ENCODE data around the gene TMEM154.

TMEM154 gene, protein sequence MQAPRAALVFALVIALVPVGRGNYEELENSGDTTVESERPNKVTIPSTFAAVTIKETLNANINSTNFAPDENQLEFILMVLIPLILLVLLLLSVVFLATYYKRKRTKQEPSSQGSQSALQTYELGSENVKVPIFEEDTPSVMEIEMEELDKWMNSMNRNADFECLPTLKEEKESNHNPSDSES

DNA sequence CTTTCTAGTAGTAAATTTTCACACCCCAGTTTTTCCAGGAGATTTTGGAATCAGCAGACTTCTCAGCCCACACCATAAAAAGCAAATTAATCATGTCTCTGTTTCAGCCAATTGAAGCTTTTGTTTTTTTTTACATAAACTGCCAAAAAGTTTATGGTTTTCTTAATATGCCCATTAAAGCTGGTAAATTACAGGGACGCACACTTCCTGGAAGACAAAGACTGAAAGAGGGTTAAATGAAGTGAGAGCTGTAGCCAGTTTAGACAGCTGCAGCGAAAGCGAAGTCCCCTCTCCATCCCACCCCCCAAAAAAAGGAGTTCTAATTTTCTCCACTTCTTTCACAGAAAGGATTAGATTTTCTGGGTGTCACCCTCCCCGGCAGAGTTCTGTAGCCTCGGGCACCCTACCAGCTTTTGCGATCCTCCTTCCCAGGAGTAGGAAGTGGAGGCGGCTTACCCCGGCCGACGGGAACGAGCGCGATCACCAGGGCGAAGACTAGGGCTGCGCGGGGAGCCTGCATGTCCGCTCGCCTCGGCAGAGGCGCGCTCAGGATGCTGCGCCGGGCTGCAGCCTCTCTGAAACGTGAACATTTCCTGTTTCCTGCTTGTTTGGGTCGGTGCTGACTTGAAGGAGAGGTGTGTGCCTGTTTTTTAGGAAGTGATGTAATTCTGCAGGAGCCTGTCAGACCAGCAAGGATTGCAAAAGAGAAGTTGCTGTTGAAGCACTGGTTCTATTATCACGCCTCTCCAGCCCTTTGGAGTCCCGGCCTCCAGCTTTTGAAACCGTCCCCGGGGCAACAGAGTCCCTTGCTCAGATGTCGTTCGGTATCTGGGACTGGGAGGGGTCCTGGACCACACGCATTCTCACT lies at the start of gene TMEM154:
TMEM154 (minus strand) TSS at position 584 of the 868 bp plus-strand sequence; CDS start at position 520, 64 bp downstream.
- DNase-seq = peak; percentile 55 to 57

DNA sequence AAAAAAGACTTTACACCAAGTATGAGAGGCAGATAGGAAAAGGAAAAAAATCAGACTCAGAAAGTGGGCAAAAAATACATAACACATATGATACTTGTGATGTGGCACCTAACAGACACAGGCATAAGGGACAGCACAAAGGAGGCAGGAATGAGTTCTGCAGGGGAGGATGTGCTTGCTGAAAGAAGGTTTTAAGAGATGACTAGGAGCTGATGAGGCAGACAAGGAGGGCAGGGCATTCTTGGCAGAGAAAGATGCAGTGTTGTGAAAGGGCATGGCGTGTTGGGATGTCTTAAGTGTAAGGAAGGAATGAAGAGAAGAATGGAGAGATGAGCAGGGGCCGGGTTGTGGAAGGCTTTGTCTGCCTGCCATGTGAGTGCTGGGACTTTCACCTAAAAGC lies 49.7 kb upstream of the TMEM154 start:
- no peak for DNase-seq

GRCh38 chr4:152728343-152728742 lies 48.5 kb upstream of the TMEM154 start:
- DNase-seq = no peak

GRCh38 chr4:152727784-152728183 lies 48.0 kb upstream of the TMEM154 start:
- no peak for DNase-seq

- no peak for DNase-seq
Observed at GRCh38 chr4:152724494-152724893, 44.7 kb upstream of the TMEM154 start.

GRCh38 chr4:152723236-152723635 lies 43.4 kb upstream of the TMEM154 start:
- no peak for DNase-seq

GRCh38 chr4:152719801-152720556 lies 40.2 kb upstream of the TMEM154 start:
- no peak for DNase-seq

DNA sequence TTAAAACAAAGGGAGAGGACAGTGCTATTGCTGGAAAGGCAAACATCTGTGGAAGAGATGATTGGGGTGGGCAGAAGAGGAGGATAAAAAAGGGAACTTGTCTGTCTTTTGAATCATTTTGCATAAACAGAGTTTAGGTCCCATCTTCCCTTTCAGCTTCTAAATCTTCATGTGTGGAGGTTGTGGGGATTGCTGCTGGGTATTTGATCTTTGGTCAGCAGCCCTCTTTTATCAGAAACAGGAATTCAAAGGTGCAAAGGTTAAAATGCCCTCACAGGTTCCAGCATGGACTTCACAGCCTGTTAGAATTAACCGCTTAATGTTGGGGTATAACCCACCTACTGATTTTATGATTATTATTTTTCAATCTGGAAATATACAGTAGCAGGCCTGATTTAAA lies 39.5 kb upstream of the TMEM154 start:
- no peak for DNase-seq

DNA sequence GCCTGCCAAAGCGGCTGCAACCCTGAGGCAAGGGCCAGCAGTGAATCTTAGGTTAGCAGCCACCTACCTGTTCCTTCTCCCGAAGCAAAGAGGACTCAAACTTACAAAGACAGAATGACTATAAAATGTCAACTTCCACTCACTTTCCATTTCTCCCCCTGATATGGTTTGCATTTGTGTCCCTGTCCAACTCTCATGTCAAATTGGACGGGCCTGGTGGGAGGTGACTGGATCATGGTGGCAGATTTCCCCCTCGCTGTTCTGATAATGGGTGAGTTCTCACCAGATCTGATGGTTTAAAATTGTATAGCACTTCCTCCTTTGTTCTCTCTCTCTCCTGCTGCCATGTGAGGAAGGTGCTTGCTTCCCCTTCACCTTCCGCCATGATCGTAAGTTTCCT lies 35.3 kb upstream of the TMEM154 start:
- DNase-seq = no peak

GRCh38 chr4:152713951-152714705 lies 34.3 kb upstream of the TMEM154 start:
- no peak for DNase-seq

DNA sequence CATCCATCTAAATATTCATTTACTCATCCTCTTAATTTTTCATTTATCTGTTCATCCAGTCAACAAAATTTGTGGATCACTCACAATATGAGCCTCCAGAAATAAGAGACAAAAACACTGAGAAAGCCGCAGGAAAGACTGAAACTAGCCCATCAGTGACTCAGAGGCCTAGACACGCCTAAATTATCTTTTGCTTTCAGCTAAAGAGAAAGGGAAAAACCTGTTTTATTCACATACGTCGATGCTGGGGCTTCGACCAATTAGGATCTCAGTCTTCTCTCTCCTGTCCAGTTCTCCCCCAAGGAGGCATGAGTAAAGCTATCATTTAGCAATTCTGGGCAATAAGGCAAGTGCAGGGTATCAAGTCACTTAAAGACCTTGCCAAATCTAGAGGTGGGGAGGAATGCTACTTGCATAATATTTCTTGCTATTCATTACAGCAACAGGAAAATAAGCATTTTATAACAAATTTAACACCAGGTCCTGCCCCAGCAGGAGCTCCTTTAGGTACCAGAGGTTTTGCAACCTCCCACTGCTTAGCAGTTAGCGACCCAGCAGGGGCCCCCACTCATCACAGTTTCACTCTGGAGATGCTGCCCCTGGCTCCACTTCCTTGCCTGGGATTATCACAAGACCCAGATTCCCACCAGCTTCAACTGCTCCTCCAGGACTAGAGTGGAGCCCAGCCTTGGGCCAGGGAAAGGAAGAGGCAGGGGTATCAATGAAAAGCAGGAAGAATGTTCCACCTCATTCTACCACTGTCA lies 30.1 kb upstream of the TMEM154 start:
- no peak for DNase-seq

- no peak for DNase-seq
Observed at GRCh38 chr4:152708796-152709195, 29.0 kb upstream of the TMEM154 start.

- no peak for DNase-seq
Observed at GRCh38 chr4:152708361-152708760, 28.6 kb upstream of the TMEM154 start.

GRCh38 chr4:152707632-152708031 lies 27.8 kb upstream of the TMEM154 start:
- no peak for DNase-seq

- DNase-seq = no peak
Observed at GRCh38 chr4:152705903-152706302, 26.1 kb upstream of the TMEM154 start.

DNA sequence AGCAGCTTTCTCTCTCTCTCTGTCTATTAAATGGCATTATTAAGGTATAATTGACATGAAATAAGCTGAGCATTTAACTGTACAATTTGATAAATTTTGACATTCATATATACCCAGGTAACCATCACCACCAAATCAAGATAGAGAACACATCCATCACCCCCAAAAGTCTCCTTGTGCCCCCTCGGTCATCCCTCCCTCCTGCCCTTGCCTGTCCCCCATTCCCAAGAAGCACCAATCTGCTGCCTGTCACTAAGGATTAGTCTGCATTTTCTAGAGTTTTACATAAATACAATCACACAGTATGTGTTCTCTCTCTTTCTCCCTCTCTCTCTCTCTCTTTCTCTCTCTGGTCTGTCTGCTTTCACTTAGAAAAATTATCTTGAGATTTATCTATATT lies 25.0 kb upstream of the TMEM154 start:
- DNase-seq = no peak

GRCh38 chr4:152700151-152700550 lies 20.4 kb upstream of the TMEM154 start:
- DNase-seq = no peak

- DNase-seq = no peak
Observed at GRCh38 chr4:152699313-152699712, 19.5 kb upstream of the TMEM154 start.

DNA sequence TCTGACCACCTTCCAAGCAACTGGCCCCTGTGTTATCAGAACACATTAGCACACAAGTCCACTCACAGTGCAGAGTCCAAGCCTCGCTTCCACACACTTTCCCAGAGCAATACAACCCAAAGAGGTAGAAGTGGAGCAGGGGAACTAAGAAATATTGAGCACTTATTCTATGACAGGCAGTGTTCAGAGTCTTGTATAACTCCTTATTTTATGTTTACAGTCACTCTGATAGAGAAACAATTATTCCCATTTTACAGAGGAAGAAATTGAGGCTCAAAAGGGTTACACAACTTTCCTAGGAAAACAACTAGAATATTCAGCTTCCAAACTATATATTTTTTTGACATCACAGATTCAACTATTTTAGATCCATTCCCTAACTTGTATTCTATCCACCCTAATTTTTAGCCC lies 18.3 kb upstream of the TMEM154 start:
- DNase-seq = no peak

DNA sequence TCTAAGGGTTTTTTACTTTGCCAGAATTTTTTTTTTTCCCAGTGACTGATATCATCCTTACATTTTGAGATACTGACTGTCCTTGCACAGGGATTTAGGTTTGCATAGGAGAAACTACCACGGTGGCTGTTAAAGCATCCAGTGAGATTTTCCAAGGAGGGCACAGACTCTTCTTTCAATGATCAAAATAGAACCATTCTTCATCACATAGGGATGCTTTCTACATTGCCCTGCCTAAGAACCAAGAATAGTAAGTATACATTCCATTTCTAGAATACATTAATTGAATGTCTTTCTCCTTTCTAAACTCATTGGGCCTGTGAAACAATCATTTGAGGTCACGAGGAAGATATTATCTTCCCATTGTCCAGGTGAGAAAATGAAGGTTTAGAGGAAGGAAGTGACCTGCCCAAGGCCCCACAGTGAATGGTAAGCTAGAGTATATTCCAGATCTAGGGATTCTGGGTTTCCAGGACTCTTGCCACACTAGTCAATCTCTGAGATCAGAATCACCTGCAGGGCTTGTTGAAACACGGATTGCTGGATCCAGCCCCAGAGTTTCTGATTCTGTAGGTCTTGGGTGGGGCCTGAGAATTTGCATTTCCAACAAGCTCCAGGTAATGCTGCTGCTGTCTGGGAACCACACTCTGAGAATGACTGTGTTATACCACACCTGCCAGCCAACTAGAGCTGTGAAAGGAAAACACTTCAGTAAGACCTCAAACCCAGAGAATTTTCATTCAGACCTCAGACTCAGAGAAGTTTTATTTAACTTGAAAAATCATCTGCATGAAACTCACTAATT lies 17.7 kb upstream of the TMEM154 start:
- DNase-seq = no peak

DNA sequence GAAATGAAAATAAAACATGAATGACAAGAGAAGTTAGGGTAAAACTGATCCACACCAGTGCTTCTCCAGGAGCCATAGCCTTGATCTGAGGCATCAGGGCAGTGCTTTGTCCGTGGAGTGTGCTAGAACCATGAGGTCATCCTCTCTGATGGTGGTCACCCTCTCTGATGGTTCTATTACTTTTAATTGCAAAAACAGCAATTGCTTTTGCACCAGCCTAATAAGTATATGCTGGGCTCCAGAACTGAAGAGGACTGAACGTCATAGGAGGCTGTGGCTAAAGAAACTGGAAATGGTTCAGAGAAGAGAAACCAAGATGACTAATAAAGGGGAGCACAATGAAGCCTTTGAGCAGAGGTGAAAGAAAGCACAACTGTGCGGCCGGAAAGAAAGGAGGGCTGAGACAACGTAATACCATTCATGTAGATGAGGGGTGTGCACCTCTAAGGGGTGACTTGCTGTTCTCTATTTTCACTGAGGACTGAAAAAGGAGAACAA lies 17.0 kb upstream of the TMEM154 start:
- peak; percentile 27 to 39 for DNase-seq

Measured in stimulated activated CD4-positive, alpha-beta T cell treated with anti-CD3 and anti-CD28 coated beads, Interleukin-2, amount 100 ng/mL, for 48 hours (primary cell).